Activated naive CD4-positive, alpha-beta T cell treated with anti-CD3 and anti-CD28 coated beads, Interleukin-2, amount 50 U/mL, for 24 hours (primary cell): ENCODE measurements around the gene EIF4ENIF1.
A peak's percentile ranks its signal among the peaks of the same experiment; 100 is the strongest.
"Not testable (repeated sequence)": the region's sequence is repeated elsewhere in the genome, so short reads cannot be mapped to it uniquely, and the experiment has no call there.

Experiments used
- H3K27ac Mint-ChIP-seq: one replicate; pipeline ENCODE4 v1.8.0; 2021; ENCODE audit warnings: mild to moderate bottlenecking, mixed read lengths
- H3K27me3 Mint-ChIP-seq: one replicate; pipeline ENCODE4 v1.8.0; 2021; ENCODE audit warnings: mixed read lengths
- H3K36me3 Mint-ChIP-seq: one replicate; pipeline ENCODE4 v1.8.0; 2021; ENCODE audit warnings: mixed read lengths
- H3K4me1 Mint-ChIP-seq: one replicate; pipeline ENCODE4 v1.8.0; 2021; ENCODE audit warnings: mixed read lengths
- H3K4me3 Mint-ChIP-seq: one replicate; pipeline ENCODE4 v1.8.0; 2021; ENCODE audit warnings: mild to moderate bottlenecking, mixed read lengths
- H3K9me3 Mint-ChIP-seq: one replicate; pipeline ENCODE4 v1.8.0; 2021; ENCODE audit warnings: mixed read lengths

EIF4ENIF1 gene, protein sequence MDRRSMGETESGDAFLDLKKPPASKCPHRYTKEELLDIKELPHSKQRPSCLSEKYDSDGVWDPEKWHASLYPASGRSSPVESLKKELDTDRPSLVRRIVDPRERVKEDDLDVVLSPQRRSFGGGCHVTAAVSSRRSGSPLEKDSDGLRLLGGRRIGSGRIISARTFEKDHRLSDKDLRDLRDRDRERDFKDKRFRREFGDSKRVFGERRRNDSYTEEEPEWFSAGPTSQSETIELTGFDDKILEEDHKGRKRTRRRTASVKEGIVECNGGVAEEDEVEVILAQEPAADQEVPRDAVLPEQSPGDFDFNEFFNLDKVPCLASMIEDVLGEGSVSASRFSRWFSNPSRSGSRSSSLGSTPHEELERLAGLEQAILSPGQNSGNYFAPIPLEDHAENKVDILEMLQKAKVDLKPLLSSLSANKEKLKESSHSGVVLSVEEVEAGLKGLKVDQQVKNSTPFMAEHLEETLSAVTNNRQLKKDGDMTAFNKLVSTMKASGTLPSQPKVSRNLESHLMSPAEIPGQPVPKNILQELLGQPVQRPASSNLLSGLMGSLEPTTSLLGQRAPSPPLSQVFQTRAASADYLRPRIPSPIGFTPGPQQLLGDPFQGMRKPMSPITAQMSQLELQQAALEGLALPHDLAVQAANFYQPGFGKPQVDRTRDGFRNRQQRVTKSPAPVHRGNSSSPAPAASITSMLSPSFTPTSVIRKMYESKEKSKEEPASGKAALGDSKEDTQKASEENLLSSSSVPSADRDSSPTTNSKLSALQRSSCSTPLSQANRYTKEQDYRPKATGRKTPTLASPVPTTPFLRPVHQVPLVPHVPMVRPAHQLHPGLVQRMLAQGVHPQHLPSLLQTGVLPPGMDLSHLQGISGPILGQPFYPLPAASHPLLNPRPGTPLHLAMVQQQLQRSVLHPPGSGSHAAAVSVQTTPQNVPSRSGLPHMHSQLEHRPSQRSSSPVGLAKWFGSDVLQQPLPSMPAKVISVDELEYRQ

DNA sequence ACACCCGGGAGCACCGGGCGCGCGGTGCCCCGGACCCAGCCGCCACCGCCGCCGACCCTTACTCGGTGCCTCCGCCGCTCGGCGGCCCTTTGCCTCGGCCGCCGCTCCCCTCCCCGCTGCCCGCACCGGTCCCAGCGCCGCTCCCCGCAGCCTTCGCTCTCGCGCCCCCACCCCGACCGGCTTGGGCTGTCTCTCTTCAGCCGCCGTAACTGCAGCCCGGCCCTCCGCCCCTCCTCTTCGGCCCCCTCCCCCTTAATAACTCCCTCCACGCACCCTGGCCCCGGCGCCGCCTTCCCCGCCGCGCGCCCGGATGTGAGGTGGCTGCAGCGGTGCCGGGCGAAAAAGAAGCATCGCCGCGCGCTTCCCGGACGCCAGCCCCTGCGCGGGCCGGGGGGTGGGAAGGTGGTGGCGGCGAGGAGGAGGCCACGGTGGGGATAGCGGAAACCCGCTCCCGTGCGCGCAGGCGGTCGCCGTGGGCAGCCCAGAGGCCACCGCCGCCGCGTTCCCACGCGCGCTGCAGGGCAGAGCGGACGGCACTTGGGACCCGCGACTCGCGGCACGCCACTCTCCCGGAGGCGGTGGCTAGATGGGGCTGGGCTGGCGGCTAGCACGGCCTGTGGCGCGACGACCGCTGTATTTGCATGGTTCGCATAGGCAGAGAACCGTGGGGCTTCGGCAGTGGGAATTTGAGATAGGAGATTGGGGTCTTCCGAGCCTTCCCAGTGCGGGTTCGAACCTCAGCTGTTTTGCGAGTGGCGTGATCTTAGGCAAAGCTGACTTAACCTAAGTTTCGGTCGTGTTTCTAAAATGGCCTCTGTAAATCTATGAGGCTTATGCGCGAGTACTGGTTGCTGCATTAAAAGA, at the start of gene EIF4ENIF1:
Gene EIF4ENIF1, minus strand, starts transcription at position 211 of the 864 bp plus-strand sequence. CDS start 1,124 bp downstream, outside the sequence.
- H3K9me3 Mint-ChIP-seq: no peaks in the 10 kb centered on the region
- no peaks in the 10 kb centered on the region for H3K27me3 Mint-ChIP-seq
- H3K4me3 Mint-ChIP-seq: peak within 1 kb of the TSS; percentile 93
- H3K4me1 Mint-ChIP-seq: peaks cover 54% of the 10 kb centered on the region
- H3K36me3 Mint-ChIP-seq: peaks cover 7% of the 10 kb centered on the region
- H3K27ac Mint-ChIP-seq: peak within 1 kb of the TSS; percentile 98

DNA sequence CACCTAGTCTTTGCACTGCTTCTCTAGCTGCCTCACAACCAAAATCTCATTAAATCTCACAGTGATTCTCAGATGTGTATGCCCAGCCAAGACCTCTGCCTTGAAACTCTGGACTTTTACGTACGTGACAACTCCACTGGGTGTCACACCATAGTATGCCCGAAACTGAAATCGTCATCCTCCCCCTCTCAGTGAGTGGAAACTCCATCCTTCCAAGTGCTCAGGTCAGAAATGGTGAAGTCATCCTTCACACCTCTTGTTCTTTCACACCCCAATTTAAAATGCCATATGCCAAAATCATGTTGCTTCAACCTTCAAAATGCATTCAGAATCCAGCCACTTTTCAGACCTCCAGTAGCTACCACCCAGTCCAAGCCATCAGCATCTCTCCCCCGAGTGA, 49.2 kb upstream of the EIF4ENIF1 start:
- no peaks in the 10 kb centered on the region for H3K9me3 Mint-ChIP-seq
- H3K36me3 Mint-ChIP-seq: peaks cover 15% of the 10 kb centered on the region
- peak overlapping the region; percentile 9 for H3K4me3 Mint-ChIP-seq
- H3K27ac Mint-ChIP-seq: peak overlapping the region; percentile 81
- peaks cover 38% of the 10 kb centered on the region for H3K4me1 Mint-ChIP-seq
- no peaks in the 10 kb centered on the region for H3K27me3 Mint-ChIP-seq

DNA sequence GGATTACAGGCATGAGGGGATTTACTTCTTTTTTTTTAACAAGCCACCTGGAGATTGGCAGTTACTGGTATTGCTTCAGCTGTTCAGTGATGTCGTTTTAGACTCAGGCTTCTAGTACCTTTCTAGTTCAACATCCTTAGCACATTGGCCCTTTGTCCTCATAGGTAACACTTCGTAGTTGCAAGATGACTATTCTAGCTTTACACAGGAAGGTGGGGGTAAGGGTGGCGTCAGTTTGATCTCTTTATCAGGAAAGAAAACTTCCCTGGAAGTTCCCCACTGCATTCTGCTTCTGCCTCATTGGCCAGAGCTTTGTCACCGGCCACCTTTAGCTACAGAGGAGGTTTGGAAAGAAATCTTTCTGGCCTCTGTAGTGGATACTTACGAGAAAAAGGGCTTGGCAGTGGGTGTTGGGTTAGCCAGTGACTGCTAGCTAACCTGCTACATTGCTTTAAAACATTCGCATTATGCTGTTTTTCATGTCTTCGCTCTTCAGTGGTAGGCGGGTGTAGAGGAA, 47.4 kb upstream of the EIF4ENIF1 start:
- Mint-ChIP-seq H3K4me1 (peaks cover 52% of the 10 kb centered on the region), H3K27ac (peak overlapping the region; percentile 95), H3K4me3 (no peak overlapping the region)

DNA sequence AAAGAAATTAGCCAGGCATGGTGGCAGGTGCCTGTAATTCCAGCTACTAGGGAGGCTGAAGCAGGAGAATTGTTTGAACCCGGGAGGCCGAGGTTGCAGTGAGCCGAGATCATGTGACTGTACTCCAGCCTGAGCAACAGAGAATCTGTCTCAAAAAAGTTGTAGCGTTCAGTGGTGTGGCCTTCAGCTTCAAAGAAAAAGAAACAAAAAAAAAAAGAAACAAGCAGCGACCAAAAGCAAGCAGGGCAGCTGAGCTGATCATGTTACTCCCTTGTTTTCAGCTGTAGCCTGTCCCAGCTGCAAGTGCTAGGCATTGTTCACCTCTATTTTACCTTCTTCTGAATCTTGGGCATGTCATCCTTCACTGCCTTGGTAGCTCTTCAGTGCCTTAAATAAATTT, 43.7 kb upstream of the EIF4ENIF1 start:
- Mint-ChIP-seq H3K27ac (peak overlapping the region; percentile 80), H3K36me3 (peaks cover 11% of the 10 kb centered on the region), H3K9me3 (no peaks in the 10 kb centered on the region), H3K4me1 (peaks cover 48% of the 10 kb centered on the region), H3K27me3 (no peaks in the 10 kb centered on the region), H3K4me3 (no peak overlapping the region)

More for the DNA sequence above, 47.4 kb upstream of the EIF4ENIF1 start:
- H3K27me3 Mint-ChIP-seq: no peaks in the 10 kb centered on the region
- peaks cover 15% of the 10 kb centered on the region for H3K36me3 Mint-ChIP-seq
- no peaks in the 10 kb centered on the region for H3K9me3 Mint-ChIP-seq

DNA sequence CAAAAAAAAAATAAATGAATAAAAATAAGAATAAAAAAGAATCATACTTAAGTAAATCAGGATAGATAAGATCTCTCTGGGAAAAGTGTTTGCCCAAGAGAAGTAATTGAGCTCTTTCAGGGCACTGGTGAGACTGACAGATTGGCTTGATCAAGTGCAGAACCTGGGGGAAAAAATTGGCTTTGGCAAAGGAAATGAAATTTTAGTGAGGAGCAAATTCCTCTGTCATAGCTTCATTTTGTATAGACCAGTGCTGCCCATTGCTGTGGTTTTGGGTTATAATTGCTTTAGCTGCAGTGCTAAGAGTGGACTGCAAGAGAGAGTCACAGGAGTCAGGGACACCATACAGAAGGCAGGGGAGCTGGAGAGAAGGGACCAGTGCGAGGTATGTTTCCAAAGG, 42.4 kb upstream of the EIF4ENIF1 start:
- Mint-ChIP-seq H3K4me1 (peaks cover 41% of the 10 kb centered on the region), H3K27ac (peak overlapping the region; percentile 36), H3K4me3 (no peak overlapping the region), H3K27me3 (no peaks in the 10 kb centered on the region), H3K36me3 (peaks cover 11% of the 10 kb centered on the region), H3K9me3 (no peaks in the 10 kb centered on the region)

DNA sequence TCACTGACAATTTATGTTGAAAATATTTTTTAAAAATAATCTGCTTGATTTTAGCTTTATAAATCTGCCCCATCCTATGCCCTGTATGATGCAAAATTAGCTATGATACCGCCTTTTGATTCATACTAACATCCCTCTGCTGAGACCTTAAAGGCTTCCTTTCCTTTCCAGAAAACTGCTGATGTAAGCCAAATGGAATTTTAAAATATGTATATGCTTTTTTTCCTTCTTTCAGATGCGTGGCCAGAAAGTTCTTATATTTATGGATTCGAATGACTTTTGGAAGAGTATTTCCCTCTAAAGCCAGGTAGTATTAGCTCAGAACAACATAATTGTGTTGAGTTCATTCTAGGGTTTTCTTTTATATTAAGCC, 41.2 kb upstream of the EIF4ENIF1 start:
- Mint-ChIP-seq H3K36me3 (peaks cover 12% of the 10 kb centered on the region), H3K9me3 (no peaks in the 10 kb centered on the region), H3K4me3 (no peak overlapping the region), H3K4me1 (peaks cover 47% of the 10 kb centered on the region), H3K27me3 (no peaks in the 10 kb centered on the region), H3K27ac (peak overlapping the region; percentile 68)

DNA sequence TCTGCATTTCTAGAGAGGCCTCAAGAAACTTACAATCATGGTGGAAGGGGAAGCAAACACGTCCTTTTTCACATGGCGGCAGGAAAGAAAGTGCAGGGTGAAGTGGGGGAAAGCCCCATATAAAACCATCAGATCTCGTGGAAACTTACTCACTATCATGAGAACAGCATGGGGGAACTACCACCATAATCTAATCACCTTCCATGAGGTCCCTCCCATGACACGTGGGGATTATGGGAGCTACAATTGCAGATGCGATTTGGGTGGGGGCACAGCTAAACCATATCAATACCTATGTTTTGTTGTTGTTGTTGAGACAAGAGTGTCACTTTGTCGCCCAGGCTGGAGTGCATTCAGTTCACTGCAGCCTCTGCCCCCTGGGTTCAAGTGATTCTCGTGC, 36.6 kb upstream of the EIF4ENIF1 start:
- Mint-ChIP-seq H3K4me1 (peaks cover 51% of the 10 kb centered on the region), H3K4me3 (peak overlapping the region; percentile 71), H3K27ac (peak overlapping the region; percentile 94), H3K9me3 (no peaks in the 10 kb centered on the region), H3K36me3 (peaks cover 22% of the 10 kb centered on the region), H3K27me3 (no peaks in the 10 kb centered on the region)

DNA sequence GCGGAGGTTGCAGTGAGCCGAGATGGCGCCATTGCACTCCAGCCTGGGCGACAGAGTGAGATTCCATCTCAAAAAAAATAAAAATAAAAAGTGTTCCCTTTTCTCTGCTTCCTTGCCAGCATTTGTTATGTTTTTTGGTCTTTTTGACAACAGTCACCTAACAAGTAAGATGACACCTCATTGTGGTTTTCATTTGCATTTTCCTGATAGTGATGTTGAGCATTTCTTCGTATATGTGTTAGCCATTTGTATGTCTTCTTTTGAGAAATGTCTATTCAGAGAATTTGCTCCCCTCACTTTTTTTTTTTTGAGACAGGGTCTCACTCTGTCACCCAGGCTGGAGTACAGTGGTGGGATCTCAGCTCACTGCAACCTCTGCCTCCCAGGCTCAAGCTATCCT, 34.5 kb upstream of the EIF4ENIF1 start:
- H3K27ac Mint-ChIP-seq: peak overlapping the region; percentile 59
- H3K36me3 Mint-ChIP-seq: peaks cover 16% of the 10 kb centered on the region
- H3K27me3 Mint-ChIP-seq, H3K9me3 Mint-ChIP-seq: not testable (repeated sequence)
- peaks cover 50% of the 10 kb centered on the region for H3K4me1 Mint-ChIP-seq
- H3K4me3 Mint-ChIP-seq: peak overlapping the region; percentile 49

DNA sequence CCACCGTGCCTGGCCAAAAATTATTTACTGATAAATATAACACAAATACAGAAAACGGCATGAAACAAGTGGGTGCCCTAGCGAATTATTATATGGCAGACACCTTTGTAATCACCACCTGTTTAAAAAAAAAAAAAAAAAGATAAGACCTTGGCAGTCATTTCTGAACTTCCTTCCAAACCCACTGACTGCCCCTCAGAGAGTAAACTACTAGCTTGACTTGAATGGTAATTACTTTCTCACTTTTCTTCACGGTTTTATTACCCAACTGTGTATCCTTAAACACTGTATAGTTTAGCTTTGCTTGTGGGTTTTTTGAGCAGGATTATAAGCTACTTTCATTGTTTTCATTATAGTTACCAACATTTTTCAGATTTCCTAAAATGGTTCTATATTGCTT, 30.4 kb upstream of the EIF4ENIF1 start:
- H3K36me3 Mint-ChIP-seq: peaks cover 10% of the 10 kb centered on the region

DNA sequence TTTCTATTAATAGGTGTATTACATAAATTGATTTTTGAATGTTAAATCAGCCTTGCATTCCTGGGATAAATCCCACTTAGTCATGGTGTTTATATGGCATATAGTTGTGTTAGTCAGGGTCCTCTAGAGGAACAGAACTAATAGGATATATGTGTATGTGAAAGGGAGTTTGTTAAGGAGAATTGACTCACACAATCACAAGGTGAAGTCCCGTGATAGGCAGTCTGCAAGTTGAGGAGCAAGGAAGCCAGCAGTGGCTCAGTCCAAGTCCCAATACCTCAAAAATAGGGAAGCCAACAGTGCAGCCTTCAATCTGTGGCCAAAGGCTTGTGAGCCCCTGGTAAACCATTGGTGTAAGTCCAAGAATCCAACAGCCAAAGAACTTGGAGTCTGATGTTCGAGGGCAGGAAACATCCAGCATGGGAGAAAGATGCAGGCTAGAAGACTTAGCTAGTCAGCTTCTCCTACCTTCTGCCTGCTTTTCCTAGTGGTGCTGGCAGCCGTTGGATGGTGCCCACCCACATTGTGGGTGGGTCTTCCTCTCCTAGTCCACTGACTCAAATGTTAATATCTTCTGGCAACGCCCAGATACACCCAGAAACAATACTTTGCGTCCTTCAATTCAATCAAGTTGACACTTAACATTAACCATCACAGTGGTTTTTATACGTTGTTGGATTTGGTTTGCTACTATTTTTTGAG, 19.6 kb upstream of the EIF4ENIF1 start:
- peaks cover 59% of the 10 kb centered on the region for H3K4me1 Mint-ChIP-seq
- peaks cover 23% of the 10 kb centered on the region for H3K36me3 Mint-ChIP-seq
- H3K27ac Mint-ChIP-seq: peak overlapping the region; percentile 77
- peaks cover 4% of the 10 kb centered on the region for H3K9me3 Mint-ChIP-seq
- H3K27me3 Mint-ChIP-seq: no peaks in the 10 kb centered on the region
- no peak overlapping the region for H3K4me3 Mint-ChIP-seq

More for the DNA sequence above, 30.4 kb upstream of the EIF4ENIF1 start:
- H3K9me3 Mint-ChIP-seq: no peaks in the 10 kb centered on the region
- peaks cover 55% of the 10 kb centered on the region for H3K4me1 Mint-ChIP-seq
- H3K27ac Mint-ChIP-seq: peak overlapping the region; percentile 84
- no peaks in the 10 kb centered on the region for H3K27me3 Mint-ChIP-seq
- H3K4me3 Mint-ChIP-seq: no peak overlapping the region

DNA sequence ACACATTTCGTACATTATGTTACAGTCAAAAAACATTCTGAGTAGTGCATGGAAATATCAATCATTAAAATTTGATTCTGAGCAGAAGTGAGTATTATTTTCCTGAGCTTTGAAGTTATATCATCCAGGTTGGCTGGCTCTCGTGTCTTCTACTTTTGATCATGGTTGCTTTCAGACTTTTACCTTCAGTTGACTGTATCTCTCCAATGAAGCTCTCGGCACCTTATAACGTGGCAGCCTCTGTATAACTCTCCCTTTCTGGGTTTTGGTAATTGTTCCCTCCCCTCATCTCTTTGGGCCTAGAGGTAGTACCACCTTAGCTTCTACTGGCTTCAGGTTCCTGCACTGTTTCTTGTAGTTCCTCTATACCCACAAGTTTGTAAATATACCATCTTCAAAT, 18.9 kb upstream of the EIF4ENIF1 start:
- peak overlapping the region; percentile 81 for H3K27ac Mint-ChIP-seq
- H3K36me3 Mint-ChIP-seq: peaks cover 23% of the 10 kb centered on the region
- no peaks in the 10 kb centered on the region for H3K27me3 Mint-ChIP-seq
- peaks cover 65% of the 10 kb centered on the region for H3K4me1 Mint-ChIP-seq
- peaks cover 4% of the 10 kb centered on the region for H3K9me3 Mint-ChIP-seq
- H3K4me3 Mint-ChIP-seq: no peak overlapping the region

DNA sequence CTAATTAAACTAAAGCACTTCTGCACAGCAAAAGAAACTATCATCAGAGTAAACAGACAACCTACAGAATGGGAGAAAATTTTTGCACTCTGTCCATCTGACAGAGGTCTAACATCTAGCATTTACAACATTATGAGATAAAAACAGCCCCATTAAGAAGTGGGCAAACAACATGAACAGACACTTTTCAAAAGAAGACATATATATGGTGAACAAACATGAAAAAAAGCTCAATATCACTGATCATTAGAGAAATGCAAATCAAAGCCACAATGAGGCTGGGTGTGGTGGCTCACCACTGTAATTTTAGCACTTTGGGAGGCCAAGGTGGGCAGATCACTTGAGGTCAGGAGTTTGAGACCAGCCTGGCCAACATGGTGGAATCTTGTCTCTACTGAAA, 17.9 kb upstream of the EIF4ENIF1 start:
- H3K27ac Mint-ChIP-seq, H3K4me3 Mint-ChIP-seq, H3K9me3 Mint-ChIP-seq, H3K27me3 Mint-ChIP-seq: not testable (repeated sequence)
- H3K36me3 Mint-ChIP-seq: peaks cover 20% of the 10 kb centered on the region
- H3K4me1 Mint-ChIP-seq: peaks cover 71% of the 10 kb centered on the region

DNA sequence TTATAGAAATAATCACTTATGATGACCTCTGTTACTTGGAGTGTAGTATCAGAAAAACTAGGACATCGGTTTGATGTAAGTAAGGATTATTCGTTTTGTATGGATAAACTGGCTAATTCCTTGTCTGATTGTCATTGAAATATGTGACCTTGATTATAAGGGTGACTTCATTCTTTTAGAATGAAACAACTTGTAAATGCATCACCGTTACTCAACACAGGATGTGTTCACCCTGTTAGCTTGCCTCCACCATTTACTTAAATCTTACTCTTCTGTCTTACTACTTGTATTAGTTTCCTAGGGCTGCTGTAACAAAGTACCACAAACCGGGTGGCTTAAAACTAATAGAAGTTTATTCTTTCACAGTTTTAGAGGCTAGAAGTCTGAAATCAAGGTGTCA, 14.6 kb upstream of the EIF4ENIF1 start:
- Mint-ChIP-seq H3K27me3 (no peaks in the 10 kb centered on the region), H3K36me3 (peaks cover 16% of the 10 kb centered on the region), H3K4me3 (no peak overlapping the region), H3K27ac (peak overlapping the region; percentile 20), H3K9me3 (peaks cover 4% of the 10 kb centered on the region), H3K4me1 (peaks cover 73% of the 10 kb centered on the region)

DNA sequence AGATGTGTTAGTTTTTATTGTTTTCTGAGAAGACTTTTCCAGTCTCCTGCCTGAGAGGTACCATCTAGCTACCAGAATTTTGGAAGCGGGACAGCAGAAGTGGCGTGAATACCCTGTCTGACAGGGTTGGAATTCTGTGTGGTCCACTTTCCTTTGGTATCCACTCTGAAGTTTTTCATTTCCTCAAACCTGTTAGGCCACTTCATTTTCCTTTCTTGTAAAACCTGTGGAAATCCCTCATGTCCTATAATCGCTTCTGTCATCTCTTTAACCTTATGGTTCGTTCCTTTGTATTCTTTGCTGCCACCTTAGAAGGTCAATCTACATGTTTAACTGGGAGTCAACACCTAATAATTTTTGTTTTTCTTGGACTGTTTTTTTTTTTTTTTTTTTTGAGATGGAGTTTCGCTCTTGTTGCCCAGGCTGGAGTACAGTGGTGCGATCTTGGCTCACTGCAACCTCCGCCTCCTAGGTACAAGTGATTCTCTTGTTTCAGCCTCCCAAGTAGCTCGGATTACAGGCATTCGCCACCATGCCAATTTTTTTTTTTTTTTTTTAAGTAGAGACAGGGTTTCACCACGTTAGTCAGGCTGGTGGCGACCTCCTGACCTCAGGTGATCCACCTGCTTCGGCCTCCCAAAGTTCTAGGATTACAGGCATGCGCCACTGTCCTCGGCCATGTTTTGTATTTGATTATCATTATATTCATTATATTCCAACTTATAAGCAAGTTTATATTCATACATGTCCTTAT, 13.7 kb upstream of the EIF4ENIF1 start:
- peak overlapping the region; percentile 65 for H3K27ac Mint-ChIP-seq
- no peaks in the 10 kb centered on the region for H3K27me3 Mint-ChIP-seq
- peaks cover 14% of the 10 kb centered on the region for H3K36me3 Mint-ChIP-seq
- H3K4me1 Mint-ChIP-seq: peaks cover 73% of the 10 kb centered on the region
- H3K9me3 Mint-ChIP-seq: peaks cover 4% of the 10 kb centered on the region
- no peak overlapping the region for H3K4me3 Mint-ChIP-seq
